Trophoblast cell (in vitro differentiated cells and primary cell): Measurements from ENCODE around the gene SNX19.
A peak's percentile ranks its signal among the peaks of the same experiment; 100 is the strongest.

Source experiments
- DNase-seq, 2 donors: peaks; one replicate each; pipeline ENCODE4 v3.0.0-alpha.2; 2016
- H2AFZ ChIP-seq: 2 replicates; pipeline ENCODE4 v1.6.1; 2013; ENCODE audit warnings: low read length, moderate library complexity, mild to moderate bottlenecking; ENCODE audit not compliant: insufficient read depth, poor library complexity
- H2AK5ac ChIP-seq: 2 replicates; pipeline ENCODE4 v1.6.1; 2013; ENCODE audit warnings: mild to moderate bottlenecking, low read length
- H2BK120ac ChIP-seq: 2 replicates; pipeline ENCODE4 v1.6.1; 2013; ENCODE audit warnings: low read length, mild to moderate bottlenecking, moderate library complexity; ENCODE audit not compliant: insufficient read depth, poor library complexity
- H2BK12ac ChIP-seq: 2 replicates; pipeline ENCODE4 v1.6.1; 2013; ENCODE audit warnings: mild to moderate bottlenecking, low read length, moderate library complexity
- H2BK5ac ChIP-seq: 2 replicates; pipeline ENCODE4 v1.6.1; 2013; ENCODE audit warnings: low read length, low read depth, moderate library complexity, mild to moderate bottlenecking; ENCODE audit not compliant: poor library complexity
- H3K14ac ChIP-seq: 2 replicates; pipeline ENCODE4 v1.6.1; 2013; ENCODE audit warnings: mild to moderate bottlenecking, low read length
- H3K18ac ChIP-seq: 2 replicates; pipeline ENCODE4 v1.6.1; 2013; ENCODE audit warnings: mild to moderate bottlenecking, low read length
- H3K23ac ChIP-seq: 2 replicates; pipeline ENCODE4 v1.6.1; 2013; ENCODE audit warnings: low read length
- H3K27ac ChIP-seq: 2 replicates; pipeline ENCODE4 v1.5.1; 2013; ENCODE audit warnings: low read depth, mild to moderate bottlenecking, inconsistent platforms, low read length, moderate library complexity
- H3K27me3 ChIP-seq: 2 replicates; pipeline ENCODE4 v1.6.1; 2013; ENCODE audit warnings: inconsistent platforms, mild to moderate bottlenecking, low read length, moderate library complexity; ENCODE audit not compliant: insufficient read depth
- H3K36me3 ChIP-seq, 2 experiments: 1 replicate in 1 of 2; 2 replicates in 1 of 2; pipeline ENCODE4 v1.6.1; 2013; ENCODE audit warnings: low read length in 2 of 2, mild to moderate bottlenecking in 2 of 2, moderate library complexity in 1 of 2; ENCODE audit not compliant: insufficient read depth in 2 of 2, control insufficient read depth in 1 of 2
- H3K4ac ChIP-seq: 2 replicates; pipeline ENCODE4 v1.6.1; 2013; ENCODE audit warnings: low read depth, mild to moderate bottlenecking, low read length, moderate library complexity
- H3K4me1 ChIP-seq, 2 experiments: 1 replicate in 1 of 2; 2 replicates in 1 of 2; pipeline ENCODE4 v1.6.1; 2013; ENCODE audit warnings: low read length in 2 of 2, mild to moderate bottlenecking in 2 of 2, moderate library complexity in 1 of 2; ENCODE audit not compliant: insufficient read depth in 2 of 2, control insufficient read depth in 1 of 2
- H3K4me2 ChIP-seq: 2 replicates; pipeline ENCODE4 v1.6.1; 2013; ENCODE audit warnings: inconsistent platforms, mild to moderate bottlenecking, low read length, moderate library complexity
- H3K4me3 ChIP-seq: 2 replicates; pipeline ENCODE4 v1.5.1; 2013; ENCODE audit warnings: mild to moderate bottlenecking, low read depth, low read length, inconsistent platforms
- H3K79me1 ChIP-seq: one replicate; pipeline ENCODE4 v1.6.1; 2013; ENCODE audit warnings: low read length
- H3K79me2 ChIP-seq: 2 replicates; pipeline ENCODE4 v1.6.1; 2013; ENCODE audit warnings: low read length, mild to moderate bottlenecking; ENCODE audit not compliant: control insufficient read depth, insufficient read depth, poor library complexity
- H3K9ac ChIP-seq: 2 replicates; pipeline ENCODE4 v1.6.1; 2013; ENCODE audit warnings: mild to moderate bottlenecking, low read length
- H3K9me3 ChIP-seq: 2 replicates; pipeline ENCODE4 v1.6.1; 2013; ENCODE audit warnings: low read depth, mild to moderate bottlenecking, control low read depth, inconsistent platforms, low read length; ENCODE audit not compliant: insufficient read depth
- H4K12ac ChIP-seq: 2 replicates; pipeline ENCODE4 v1.6.1; 2013; ENCODE audit warnings: low read depth, mild to moderate bottlenecking, low read length, moderate library complexity
- H4K8ac ChIP-seq: 2 replicates; pipeline ENCODE4 v1.6.1; 2013; ENCODE audit warnings: low read depth, mild to moderate bottlenecking, low read length, moderate library complexity
- H4K91ac ChIP-seq: one replicate; pipeline ENCODE4 v1.6.1; 2013; ENCODE audit warnings: low read depth, mild to moderate bottlenecking, low read length, moderate library complexity
- WGBS: extraction: QIAGEN DNeasy Blood & Tissue Kit; methylation state at CpG from one replicate; pipeline ENCODE4 v1.1.7; 2013; ENCODE audit warnings: missing lambda C conversion rate; ENCODE audit not compliant: insufficient read length, insufficient coverage; ENCODE audit errors: extremely low coverage; 5-methylcytosine and 5-hydroxymethylcytosine counted together

SNX19 gene

GRCh38 chr11:130918081-130918480 lies 1.8 kb upstream of the SNX19 start:
- no CpG with 5 or more reads among the region's 6 CpGs for WGBS
- Histone ChIP-seq H3K4me1 (peaks cover 5 to 6% of the 10 kb centered on the region in 2 experiments), H2BK12ac (no peak overlapping the region), H2AFZ (no peak overlapping the region), H3K4ac (no peak overlapping the region), H4K8ac (no peak overlapping the region), H2AK5ac (no peak overlapping the region), H3K79me2 (peaks cover 6% of the 10 kb centered on the region), H3K14ac (no peak overlapping the region), H3K18ac (no peak overlapping the region), H4K91ac (no peak overlapping the region), H3K27ac (no peak overlapping the region), H3K79me1 (peaks cover 4% of the 10 kb centered on the region), H2BK5ac (no peak overlapping the region), H3K4me3 (no peak overlapping the region), H3K9me3 (peaks cover 3% of the 10 kb centered on the region), H4K12ac (no peak overlapping the region), H3K23ac (peak overlapping the region; percentile 4), H3K4me2 (no peak overlapping the region), H3K9ac (no peak overlapping the region), H3K27me3 (no peaks in the 10 kb centered on the region), H3K36me3 (peaks cover 11 to 12% of the 10 kb centered on the region in 2 experiments), H2BK120ac (no peak overlapping the region)
- no peak for DNase-seq

DNA sequence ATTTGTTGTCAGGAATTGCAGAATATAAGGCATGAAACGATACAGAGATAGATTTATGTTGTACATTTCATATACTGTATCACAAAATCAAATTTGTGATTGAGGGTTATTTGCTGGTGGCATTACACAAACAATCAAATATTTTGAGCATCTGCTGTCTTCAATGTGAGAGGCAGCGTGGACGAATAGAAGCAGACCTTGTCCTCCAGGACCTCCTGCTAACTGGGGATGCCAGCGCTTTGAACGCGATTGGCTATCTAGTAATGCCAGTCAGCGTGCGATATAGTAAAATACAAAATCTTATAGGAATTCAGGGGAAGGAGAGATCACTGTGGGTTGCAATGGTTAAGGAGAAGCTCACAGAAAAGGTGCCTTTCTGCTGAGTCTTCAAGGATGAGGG lies 631 bp upstream of the SNX19 start:
- H3K18ac ChIP-seq: no peak overlapping the region
- H3K36me3 ChIP-seq: peaks cover 11 to 12% of the 10 kb centered on the region in 2 experiments
- peaks cover 5 to 6% of the 10 kb centered on the region in 2 experiments for H3K4me1 ChIP-seq
- H4K12ac ChIP-seq: no peak overlapping the region
- no peaks in the 10 kb centered on the region for H3K27me3 ChIP-seq
- DNase-seq: no peak
- WGBS: no CpG with 5 or more reads among the region's 8 CpGs
- H2BK120ac ChIP-seq: no peak overlapping the region
- peak overlapping the region; percentile 76 for H3K4me2 ChIP-seq
- H2AK5ac ChIP-seq: no peak overlapping the region
- H3K9me3 ChIP-seq: peaks cover 3% of the 10 kb centered on the region
- H3K79me2 ChIP-seq: peaks cover 6% of the 10 kb centered on the region
- no peak overlapping the region for H3K9ac ChIP-seq
- peaks cover 4% of the 10 kb centered on the region for H3K79me1 ChIP-seq
- H2BK5ac ChIP-seq: no peak overlapping the region
- no peak overlapping the region for H4K91ac ChIP-seq
- H3K23ac ChIP-seq: no peak overlapping the region
- peak overlapping the region; percentile 77 for H4K8ac ChIP-seq
- H3K4ac ChIP-seq: no peak overlapping the region
- peak overlapping the region; percentile 79 for H2AFZ ChIP-seq
- H2BK12ac ChIP-seq: no peak overlapping the region
- no peak overlapping the region for H3K27ac ChIP-seq
- H3K14ac ChIP-seq: no peak overlapping the region
- H3K4me3 ChIP-seq: no peak overlapping the region

DNA sequence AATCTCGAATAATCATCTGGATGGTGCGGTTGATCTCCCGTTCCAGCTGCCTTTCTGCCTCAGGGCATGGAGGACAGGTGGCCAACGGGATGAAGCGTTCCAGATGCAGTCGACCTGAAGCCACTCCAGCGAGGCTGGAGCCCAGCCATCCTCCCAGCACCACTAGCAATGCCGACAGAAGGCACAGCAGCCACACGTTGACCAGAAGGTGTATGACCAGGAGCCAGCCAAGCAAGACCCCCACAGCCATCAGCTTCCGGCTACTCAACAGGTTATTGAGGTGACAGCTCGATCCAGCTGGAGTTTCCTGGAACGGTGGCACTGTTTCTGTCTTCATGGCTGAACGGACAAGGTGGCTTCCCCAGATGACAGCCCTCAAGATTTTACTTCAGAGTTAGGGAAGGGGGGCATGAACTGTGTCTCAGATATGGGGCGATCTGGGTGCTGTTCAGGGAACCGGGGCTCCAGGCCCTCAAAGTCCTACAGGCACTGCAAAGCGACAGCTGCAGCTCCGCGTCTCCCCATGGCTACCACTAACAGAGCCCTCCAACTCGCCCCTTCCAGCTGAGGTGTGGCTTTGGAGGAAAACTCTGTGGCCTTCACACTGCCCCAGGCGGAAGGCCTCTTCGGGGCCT lies 559 bp downstream of the SNX19 start:
- Histone ChIP-seq H3K23ac (no peak overlapping the region), H3K36me3 (peaks cover 14 to 15% of the 10 kb centered on the region in 2 experiments), H4K91ac (peak overlapping the region; percentile 90), H4K8ac (peak overlapping the region; percentile 100), H3K4me3 (peak overlapping the region; percentile 93), H3K14ac (peak overlapping the region; percentile 95), H2BK12ac (no peak overlapping the region), H3K18ac (peak overlapping the region; percentile 93), H3K79me2 (peaks cover 6% of the 10 kb centered on the region), H3K9ac (peak overlapping the region; percentile 94), H3K79me1 (peaks cover 4% of the 10 kb centered on the region), H2AFZ (peak overlapping the region; percentile 94), H2BK5ac (peak overlapping the region; percentile 31), H3K4me2 (peak overlapping the region; percentile 76), H2BK120ac (peak overlapping the region; percentile 92), H4K12ac (peak overlapping the region; percentile 96), H3K9me3 (peaks cover 3% of the 10 kb centered on the region), H3K27me3 (no peaks in the 10 kb centered on the region), H3K4me1 (peaks cover 5 to 6% of the 10 kb centered on the region in 2 experiments), H3K27ac (peak overlapping the region; percentile 36), H3K4ac (peak overlapping the region; percentile 89), H2AK5ac (peak overlapping the region; percentile 37)
- DNase-seq: peak in 1 of 2 donors; percentile 7
- no CpG with 5 or more reads among the region's 21 CpGs for WGBS

DNA sequence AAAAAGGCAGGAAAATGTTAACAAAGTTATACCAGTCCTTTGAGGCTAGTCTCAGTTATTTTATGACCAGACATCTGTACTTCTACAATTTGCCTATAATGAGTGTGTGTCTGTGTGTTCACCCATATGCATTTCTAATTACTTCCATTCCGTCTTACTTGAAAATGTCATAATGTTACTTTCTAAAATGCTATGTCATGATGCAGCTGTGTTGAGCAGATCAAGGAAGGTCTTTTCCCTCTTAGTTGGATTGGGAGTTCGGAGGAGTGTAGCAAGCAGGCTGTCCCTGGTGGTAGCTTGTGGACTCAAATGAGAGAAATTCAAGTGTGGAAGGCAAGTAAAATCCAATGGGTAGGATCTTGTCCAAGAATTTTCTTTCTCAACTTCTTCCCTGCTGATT lies 3.0 kb downstream of the SNX19 start:
- Histone ChIP-seq H3K79me1 (peaks cover 4% of the 10 kb centered on the region), H2BK12ac (no peak overlapping the region), H2AFZ (no peak overlapping the region), H3K36me3 (peaks cover 14 to 19% of the 10 kb centered on the region in 2 experiments), H3K27ac (no peak overlapping the region), H3K79me2 (peaks cover 6% of the 10 kb centered on the region), H3K9me3 (peaks cover 3% of the 10 kb centered on the region), H4K8ac (no peak overlapping the region), H4K91ac (no peak overlapping the region), H2BK120ac (no peak overlapping the region), H3K23ac (no peak overlapping the region), H3K4me2 (no peak overlapping the region), H4K12ac (no peak overlapping the region), H3K4me1 (peaks cover 5 to 6% of the 10 kb centered on the region in 2 experiments), H3K4me3 (no peak overlapping the region), H3K27me3 (no peaks in the 10 kb centered on the region), H2AK5ac (no peak overlapping the region), H3K4ac (no peak overlapping the region), H2BK5ac (no peak overlapping the region), H3K9ac (no peak overlapping the region), H3K18ac (no peak overlapping the region), H3K14ac (no peak overlapping the region)
- WGBS: no CpG with 5 or more reads among the region's 2 CpGs
- DNase-seq: no peak
